ENCODE results near the gene FRMD3. TPM values are rescaled to one million over a fixed set of nuclear protein-coding genes. Genes with fewer than 3 reads are reported as not detected.

Gene FRMD3
- total RNA-seq, 1 donor from 2014 or later = 38.1 TPM

DNA sequence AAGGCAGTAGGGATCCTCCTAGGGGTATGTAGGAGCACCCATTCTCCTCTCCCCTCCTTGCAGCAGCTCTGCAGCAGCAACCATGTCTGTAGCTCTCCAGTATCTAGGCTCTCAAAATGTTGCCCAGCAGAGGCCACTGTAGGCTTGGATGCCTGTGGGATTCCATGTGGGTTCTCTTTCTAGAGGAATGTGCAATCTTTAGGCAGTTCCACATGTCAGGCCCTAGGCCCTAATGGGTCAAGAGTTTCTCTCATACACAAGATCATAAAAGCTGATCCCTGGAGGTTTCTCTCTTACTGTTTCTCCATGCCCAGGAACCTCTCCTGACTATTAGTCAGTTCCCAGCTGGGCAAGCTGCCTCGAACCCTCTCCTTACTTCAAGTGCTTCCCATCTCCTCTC is 215.8 kb downstream of the FRMD3 start:
- DNase-seq (ENCODE audit: low spot score) = no peak
- no peak for ATAC-seq
- intact Hi-C loops (cut with DNase I) = no loop called here

DNA sequence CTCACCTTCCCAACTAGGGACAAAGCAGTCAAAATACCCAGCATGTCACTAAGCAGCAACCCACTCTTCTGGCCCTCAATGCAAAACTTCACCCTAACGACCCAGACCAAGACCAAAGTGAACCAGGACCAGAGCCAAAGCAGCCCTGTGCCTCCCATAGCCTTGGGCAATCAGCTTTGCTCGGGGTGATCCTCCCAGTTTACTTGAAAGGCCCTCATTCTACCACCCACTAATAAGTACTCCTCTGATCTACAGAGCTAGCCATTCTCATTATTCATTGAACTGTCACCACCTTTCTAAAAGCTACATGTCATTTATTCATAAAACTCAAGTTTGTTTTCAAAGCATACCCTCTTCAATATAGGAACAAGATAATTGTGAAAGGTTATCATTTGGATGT is 221.0 kb downstream of the FRMD3 start:
- ATAC-seq (no peak), DNase-seq (ENCODE audit: low spot score) (no peak)
- intact Hi-C loops (cut with DNase I) = no loop called here

DNA sequence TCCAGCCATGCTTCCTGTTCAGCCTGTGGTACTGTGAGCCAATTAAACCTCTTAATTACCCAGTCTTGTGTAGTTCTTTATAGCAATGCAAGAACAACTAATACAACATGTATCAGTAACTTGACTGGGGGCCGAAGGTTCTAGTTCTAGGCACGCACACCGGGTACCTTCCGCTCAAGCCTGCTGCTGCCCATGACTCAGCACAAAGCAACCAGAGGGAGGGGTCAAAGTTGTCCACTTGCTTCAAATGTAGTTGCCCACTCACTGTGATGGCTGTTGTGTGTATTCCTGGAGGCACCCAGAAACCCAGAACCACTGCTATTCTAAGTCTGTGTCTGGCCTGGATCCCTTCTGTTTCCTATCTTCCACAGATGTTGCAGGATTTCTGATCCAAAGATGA is 222.6 kb downstream of the FRMD3 start:
- no peak for ATAC-seq
- DNase-seq (ENCODE audit: low spot score) = no peak
- intact Hi-C loops (cut with DNase I) = no loop called here

DNA sequence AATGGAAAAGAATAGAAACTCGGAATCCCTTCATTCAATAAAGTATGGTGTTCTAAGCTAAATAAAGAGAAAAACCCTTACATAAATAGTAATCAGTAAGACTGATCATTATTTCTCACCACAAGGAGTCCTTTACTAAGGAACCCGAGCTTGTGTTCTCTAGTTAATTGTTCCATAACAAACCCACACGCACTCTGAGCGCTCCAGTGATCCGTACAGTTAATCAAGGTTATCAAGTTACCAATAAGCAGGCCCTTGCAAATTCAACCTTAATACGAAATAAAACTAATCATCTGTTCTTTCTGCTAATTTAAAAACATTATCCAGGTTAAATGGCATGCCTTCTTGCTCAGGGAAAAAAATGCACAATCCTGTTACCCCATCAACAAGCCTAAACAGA is 224.4 kb downstream of the FRMD3 start:
- ATAC-seq = no peak
- no peak for DNase-seq (ENCODE audit: low spot score)
- intact Hi-C loops (cut with DNase I) = no loop called here

DNA sequence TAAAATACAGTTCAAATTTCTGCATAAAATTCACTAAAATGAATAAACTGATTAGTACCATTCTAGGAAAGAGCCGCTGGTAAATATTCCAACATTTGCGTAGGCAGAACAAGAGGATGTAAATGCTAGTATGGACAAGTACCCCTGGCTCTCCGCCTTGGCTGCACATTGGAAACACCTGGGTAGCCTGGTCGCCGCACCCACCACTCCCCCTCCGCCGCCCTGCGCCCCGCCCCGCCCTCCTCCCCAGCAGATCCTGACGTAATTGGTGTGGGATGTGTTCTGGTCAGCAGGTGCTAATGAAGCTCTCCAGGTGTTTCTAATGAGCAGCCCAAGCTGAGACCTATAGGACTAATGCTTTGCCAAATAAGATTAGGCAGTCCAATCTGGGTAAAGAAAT is 225.7 kb downstream of the FRMD3 start:
- intact Hi-C loops (cut with DNase I) = no loop called here
- ATAC-seq (no peak), DNase-seq (ENCODE audit: low spot score) (no peak)

DNA sequence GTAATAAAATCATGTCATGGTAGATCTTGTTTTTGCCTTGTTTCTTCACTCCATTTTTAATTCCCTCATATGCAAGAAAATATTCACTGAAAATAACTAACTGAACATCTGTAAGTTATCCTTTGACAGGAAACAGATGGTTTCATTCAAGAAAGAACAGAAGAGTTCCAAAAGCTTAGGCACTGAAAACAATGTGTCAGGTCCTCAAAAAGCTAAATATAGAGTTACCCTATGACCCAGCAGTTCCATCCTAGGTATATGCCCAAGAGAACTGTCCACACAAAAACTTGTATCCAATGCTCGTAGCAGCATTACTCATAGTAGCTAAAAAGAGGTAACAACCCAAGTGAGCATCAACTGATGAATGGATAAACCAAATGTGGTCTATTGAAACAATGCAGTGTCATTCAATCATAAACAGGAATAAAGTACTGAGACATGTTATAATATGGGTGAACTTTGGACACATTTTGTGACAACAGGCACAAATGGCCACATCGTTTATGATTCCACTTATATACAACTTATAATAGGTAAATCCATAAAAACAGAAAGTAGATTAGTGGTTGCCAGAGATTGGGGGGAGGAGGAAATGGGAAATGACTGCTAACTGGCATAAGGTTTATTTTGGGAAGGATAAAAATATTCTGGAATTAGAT is 231.0 kb downstream of the FRMD3 start:
- intact Hi-C loops (cut with DNase I) = no loop called here
- no peak for ATAC-seq

DNA sequence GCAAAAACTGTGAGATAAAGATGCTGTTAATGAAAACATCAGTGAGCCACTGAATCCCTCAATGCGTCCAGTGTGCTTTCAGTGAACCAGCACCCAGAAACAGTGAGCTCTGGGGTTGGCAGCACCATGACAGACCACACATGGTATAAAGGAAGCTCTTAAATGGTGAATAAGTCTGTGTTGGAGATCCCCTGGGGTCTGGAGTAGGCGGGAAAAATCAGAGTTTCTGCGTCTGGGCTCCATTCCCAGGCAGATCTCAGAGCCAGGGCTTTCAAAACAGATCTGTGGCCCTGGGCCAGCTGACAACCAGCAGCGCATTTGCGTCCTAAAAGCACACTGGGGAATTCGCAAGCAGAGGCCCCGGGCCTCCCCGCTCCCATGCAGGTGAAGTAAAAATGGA is 233.5 kb downstream of the FRMD3 start:
- intact Hi-C loops (cut with DNase I) = no loop called here
- peak; percentile 92 for DNase-seq (ENCODE audit: low spot score)

More for the DNA sequence above, 231.0 kb downstream of the FRMD3 start:
- DNase-seq (ENCODE audit: low spot score) = no peak

DNA sequence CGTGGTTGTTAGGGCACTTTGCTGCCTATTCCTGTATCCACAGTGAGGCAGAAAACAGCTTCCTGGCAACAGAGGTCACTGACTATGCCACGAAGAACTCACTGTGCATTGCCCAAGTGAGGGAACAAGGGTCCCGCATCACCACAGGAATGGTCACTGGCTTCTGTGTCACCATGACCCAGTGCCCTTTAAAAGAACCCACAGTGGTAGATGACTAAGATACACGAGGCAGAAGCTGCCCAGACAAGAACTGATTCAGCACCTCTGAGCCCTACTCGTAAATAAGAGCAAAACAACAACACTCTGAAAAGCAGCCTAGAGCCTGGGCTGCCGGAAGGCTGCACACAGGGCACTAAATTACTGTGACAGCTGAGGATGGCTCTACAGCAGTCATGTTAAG is 238.6 kb downstream of the FRMD3 start:
- ATAC-seq (no peak), DNase-seq (ENCODE audit: low spot score) (no peak)
- intact Hi-C loops (cut with DNase I) = no loop called here

More for the DNA sequence above, 233.5 kb downstream of the FRMD3 start:
- peak; percentile 97 for ATAC-seq

DNA sequence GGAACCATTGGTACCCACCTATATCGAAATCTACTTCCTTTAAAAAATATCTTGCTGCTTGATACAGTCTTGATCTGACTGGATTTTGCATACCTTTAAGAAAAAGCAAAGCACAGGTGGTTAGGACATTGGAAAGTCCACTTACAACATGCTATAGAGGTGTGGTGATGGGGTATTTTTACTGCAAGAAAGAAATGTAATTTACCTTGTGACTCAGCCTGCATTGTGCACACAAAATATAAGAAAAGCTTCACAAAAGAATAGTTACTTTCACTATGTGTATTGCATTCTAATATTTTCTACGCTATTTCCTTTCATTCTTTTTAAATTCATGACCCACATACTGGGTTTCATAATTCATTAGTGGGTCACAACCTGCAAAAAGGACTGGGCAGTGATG is 239.1 kb downstream of the FRMD3 start:
- no peak for ATAC-seq
- no peak for DNase-seq (ENCODE audit: low spot score)
- intact Hi-C loops (cut with DNase I) = no loop called here

DNA sequence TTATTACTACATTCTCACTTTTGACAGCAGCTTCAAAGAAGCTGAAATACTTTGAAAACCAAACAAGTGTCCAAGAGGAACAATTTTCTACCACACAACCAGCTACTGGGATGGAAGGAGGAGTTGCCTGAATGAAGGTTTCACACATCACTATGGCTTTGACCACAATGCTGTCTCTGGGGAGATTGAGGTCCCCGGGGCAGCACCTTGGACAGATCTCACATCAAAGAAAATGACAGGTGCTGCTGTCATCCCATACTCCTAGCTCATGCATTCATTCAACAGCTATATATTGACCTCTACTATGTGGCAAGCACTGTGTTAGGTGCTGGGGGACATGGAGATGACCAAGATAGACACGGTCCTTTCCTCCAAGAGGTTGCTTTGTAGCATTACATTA is 242.1 kb downstream of the FRMD3 start:
- DNase-seq (ENCODE audit: low spot score) (no peak), ATAC-seq (no peak)
- intact Hi-C loops (cut with DNase I) = no loop called here

DNA sequence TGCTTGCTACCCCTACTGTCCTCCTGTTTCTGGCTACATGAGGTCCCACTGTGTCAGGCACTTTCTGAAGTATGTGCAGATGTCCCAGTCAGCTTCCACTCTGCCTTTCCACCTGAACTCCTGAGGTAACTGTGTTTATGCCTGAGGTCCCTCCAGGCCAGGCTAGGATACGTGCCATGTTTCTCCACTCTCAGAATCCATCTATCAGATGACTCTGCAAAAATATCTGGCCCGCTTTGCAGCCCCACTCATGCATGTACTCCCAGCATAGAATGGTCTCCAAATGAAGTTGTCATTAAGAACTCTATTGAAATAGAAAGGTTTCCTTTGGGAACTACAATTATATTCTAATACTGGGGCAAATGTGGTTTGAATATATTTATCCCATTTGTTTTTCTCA is 243.4 kb downstream of the FRMD3 start:
- no peak for DNase-seq (ENCODE audit: low spot score)
- no peak for ATAC-seq
- intact Hi-C loops (cut with DNase I) = loop anchor here (2.0 kb wide), 1 partner anchor 30 kb away; no protein-coding TSS in a partner anchor

DNA sequence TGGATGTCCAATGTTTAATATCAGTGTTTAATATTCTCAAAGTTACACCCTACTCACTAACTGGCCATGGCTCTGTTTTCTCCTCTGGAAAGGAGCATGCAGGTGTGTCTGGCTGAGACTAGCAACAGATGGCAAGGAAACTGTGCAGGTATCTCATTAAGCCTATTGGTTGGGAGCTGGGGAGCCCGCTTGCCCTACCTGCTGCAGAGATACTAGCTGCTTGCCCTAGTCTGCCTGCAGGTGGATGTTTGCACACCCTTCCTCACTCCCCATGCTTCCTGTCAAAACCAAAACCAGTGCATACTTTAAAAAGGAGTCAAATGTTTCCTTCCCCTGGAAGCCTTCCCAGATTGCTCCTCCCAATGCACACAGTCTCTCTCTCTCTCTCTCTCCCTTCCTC is 247.0 kb downstream of the FRMD3 start:
- intact Hi-C loops (cut with DNase I) = no loop called here
- ATAC-seq (no peak), DNase-seq (ENCODE audit: low spot score) (no peak)

DNA sequence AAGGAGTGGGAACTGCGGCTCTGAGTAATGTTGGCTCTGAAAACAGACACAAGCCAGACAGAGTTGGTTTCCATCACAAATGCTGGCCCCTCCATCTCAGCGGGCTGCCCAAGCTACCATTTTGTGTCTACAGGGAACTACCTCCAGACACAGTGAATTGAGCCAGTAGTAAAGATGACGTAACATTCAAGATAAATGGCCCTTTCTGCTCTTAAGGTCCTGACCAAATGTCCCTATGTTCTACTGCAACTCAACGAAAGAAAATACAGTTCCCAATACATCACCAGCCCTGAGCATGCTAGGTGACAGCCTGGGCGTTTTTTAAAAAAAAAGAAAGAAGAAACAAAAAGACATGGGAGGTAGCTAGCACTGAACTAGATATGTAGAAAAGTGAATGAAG is 247.5 kb downstream of the FRMD3 start:
- intact Hi-C loops (cut with DNase I) = no loop called here
- no peak for ATAC-seq
- DNase-seq (ENCODE audit: low spot score) = no peak

DNA sequence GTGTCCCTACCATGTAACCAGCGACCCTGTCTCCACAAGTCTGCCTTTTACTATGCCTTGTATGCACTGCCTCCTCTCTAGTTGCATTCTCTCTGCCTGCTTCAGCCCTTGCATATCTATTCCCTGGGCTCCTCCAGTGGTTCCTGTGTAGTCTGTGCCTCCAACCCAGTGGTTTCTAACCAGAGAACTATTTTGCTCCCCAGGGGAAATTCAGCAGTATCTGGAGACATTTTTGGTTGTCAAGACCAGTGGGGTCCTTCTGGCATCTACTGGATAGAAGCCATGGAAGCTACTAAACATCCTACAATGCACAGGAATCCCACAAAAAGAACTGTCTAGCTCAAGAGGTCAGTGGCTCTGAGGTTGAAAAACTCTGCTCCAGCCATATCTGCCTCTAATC is 251.2 kb downstream of the FRMD3 start:
- intact Hi-C loops (cut with DNase I) = no loop called here
- DNase-seq (ENCODE audit: low spot score) (no peak), ATAC-seq (no peak)

DNA sequence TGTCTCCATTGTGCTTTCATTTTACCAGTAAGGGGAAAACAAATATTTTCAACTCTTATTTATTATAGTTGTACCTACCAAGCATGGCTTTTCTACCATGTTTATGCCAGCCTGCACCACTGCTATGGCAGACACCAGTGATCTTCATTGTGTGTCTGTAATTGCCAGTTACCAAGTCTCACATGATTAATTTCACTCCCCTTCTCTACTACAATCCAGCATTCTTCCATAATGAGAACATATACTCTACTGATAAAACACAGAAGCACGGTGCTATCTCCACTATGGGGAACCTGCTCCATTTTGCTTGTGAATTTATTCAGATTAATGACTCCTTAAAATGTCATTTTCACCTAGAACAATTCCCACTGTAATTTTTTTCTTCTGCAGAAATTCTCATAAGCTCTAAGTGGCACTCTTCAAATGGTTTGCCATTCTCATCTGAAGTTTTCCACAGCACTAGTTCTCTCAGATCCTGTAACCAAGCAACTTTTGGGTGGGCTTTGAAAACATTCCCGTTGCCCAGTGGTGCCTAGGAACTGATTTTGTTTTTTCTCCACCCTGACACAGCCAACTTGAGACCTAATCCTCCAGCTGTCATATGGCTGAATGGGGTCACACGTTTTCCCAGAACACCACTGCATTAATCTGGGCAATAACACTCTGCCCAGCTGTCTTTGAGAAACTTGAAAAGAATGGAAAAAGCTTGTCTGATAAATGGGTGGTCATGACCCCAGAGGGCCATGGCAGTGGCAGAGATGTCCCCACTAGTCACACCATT is 252.6 kb downstream of the FRMD3 start:
- ATAC-seq = no peak
- intact Hi-C loops (cut with DNase I) = no loop called here
- DNase-seq (ENCODE audit: low spot score) = no peak

DNA sequence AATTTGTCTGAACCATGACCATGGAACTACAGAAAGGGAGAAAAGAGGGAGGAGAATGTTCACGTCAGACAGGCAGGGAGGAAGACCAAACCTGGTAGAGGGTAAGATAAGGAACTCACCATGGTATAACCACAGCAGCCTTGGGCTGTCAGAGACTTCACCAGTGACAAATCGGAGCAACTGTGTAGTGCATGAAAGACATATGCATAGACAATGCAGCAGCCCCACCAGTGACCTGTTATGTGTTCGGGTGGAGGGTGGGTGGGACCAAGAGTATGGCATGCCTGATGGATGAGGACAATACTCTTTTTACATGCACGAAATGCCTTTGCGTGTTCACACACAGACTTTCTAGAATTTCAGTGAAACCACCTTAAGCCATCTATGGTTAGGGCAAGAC is 253.5 kb downstream of the FRMD3 start:
- intact Hi-C loops (cut with DNase I) = no loop called here

DNA sequence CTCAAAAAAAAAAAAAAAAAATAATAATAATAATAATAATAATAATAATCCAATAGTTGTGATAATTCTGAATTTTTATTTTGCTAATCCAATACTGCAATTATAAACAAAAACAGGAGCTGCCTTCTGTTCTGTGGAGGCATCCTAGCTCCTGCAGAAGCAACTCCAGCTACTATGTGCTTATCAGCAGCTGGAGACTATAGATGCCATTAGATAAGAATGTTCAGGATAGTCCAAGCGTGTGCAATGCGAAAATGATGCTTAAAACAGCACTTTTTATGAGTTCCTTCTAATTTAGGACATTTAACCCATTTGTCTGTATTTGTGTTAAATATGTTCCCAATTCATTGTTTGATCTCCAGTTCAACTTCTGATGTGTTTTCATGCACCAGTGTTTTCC is 254.7 kb downstream of the FRMD3 start:
- no peak for ATAC-seq
- DNase-seq (ENCODE audit: low spot score) = no peak
- intact Hi-C loops (cut with DNase I) = no loop called here

More for the DNA sequence above, 253.5 kb downstream of the FRMD3 start:
- no peak for DNase-seq (ENCODE audit: low spot score)
- ATAC-seq = no peak

DNA sequence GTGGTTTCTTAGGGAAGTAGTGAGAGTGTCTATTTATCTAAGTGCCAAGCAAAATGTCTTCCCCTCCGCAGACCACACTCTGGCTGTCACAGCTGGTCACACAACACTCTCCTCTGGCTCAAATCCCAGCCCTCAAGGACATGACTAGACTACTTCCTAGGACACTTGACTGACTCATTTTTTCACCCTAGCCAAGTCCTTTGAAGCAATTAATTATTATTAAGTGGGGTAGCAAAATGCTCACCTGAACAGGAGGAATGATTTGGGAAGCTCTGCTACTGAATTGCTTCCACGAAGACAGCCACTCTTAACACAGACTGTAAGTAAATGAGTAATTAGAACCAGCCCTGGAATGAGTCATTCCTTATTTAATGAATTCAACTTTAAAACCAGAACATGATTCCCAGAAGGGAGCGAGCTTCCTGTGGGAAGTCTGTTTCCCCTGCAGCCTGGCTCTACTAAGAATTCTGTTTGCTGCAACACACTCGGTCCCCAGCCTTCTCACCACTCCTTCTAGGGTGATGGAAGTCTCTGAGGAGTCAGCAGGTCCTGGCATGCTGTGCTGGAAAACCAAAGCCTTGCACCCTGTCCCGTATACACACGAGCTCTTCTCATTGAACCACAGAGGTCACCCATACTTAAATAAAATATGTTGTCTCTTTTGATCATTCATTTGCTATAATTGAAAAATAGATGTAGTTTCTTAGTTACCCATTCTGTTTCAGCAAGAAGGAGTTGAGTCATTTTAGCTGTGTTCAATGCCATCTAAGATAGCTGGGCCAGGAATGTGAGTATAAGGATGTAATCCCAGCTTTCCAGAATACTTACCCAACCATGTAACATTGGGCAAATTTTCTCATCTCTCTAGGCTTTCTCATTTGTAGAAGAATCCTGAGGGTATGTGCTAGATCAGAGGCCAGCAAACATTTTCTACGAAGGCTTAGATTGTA is 256.6 kb downstream of the FRMD3 start:
- intact Hi-C loops (cut with DNase I) = no loop called here
- DNase-seq (ENCODE audit: low spot score) (no peak), ATAC-seq (peak; percentile 72)

DNA sequence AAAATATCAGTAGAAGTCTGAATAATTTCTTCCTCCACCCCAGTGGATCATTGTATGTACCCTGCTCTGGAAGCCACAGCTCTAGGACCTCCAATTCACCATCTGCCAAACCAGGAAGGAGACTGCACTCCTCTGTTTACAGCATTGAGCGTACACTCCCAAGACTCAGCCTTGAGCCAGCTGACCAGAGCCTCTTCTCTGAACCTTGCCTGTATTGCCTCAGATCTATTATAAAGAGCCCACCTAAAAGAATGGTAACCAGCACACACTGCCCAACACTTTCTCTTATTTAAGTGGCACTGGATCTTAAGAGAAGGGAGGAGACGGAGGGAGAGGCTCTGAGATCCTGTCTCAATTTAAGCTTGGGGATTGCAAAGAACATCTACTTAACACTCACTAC is 257.4 kb downstream of the FRMD3 start:
- intact Hi-C loops (cut with DNase I) = no loop called here
- DNase-seq (ENCODE audit: low spot score) (no peak), ATAC-seq (no peak)

DNA sequence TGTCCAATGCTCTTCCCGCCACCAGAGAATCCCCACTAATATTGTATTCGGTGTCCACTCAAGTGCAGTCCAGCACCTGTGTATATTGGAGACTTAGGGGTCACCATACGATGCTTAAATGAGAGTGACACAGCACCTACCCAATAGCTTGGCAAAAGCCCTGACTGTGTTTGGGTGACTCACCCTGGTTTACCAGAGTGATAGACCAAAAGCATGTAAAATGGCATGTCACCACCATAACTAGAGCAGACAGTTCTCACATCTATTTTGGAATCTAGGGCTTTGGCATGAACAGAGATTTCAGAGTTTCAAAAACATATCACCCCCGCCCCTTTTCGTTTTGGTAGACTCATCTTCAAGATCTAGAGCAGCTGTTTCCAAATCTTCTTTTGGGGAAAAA is 257.9 kb downstream of the FRMD3 start:
- intact Hi-C loops (cut with DNase I) = no loop called here
- DNase-seq (ENCODE audit: low spot score) = no peak
- ATAC-seq = no peak

All from sciatic nerve (tissue), 2 donors.